Fibroblast of pulmonary artery (primary cell): ENCODE results near the gene NHLRC3.

Experiments
- DNase-seq: peaks from one replicate; pipeline ENCODE4 v3.0.0-alpha.2; 2010; ENCODE audit warnings: low read depth
- H3K4me3 ChIP-seq: replicated peaks from 2 replicates; pipeline ENCODE4 v1.5.1; 2011; ENCODE audit warnings: low read depth, mild to moderate bottlenecking, control low read depth, low read length, moderate library complexity
- CTCF ChIP-seq: IDR thresholded peaks from 2 replicates; pipeline ENCODE4 v1.5.1; 2011; ENCODE audit warnings: mild to moderate bottlenecking, control low read depth, low read length, inconsistent platforms; ENCODE audit errors: missing control alignments

NHLRC3 gene

GRCh38 chr13:39034085-39034484 is 4.2 kb upstream of the NHLRC3 start:
- DNase-seq, result no peak
- TF ChIP-seq CTCF, result no peak
- no peak overlapping the region for H3K4me3 ChIP-seq

DNA sequence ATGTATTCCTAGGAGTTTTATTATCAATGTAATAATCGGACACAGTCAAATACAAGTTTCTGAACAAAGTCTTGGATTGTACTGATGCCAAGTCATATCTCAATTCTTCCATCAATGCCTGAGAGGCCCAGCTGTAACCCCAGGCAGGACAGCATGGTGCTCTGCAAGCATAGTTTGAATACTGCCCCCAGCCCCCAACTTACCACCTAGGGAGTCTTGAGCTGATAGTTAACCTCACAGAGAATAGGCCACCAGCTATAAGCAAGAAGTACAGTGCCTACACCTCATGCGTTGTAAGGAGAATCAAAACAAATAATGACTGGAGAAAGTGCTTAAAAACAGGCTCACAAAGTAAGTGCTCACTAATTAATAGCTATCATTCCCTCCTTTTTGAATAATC is 3.1 kb upstream of the NHLRC3 start:
- no peak for DNase-seq
- TF ChIP-seq CTCF, result no peak
- H3K4me3 ChIP-seq, result peak overlapping the region; percentile 93

DNA sequence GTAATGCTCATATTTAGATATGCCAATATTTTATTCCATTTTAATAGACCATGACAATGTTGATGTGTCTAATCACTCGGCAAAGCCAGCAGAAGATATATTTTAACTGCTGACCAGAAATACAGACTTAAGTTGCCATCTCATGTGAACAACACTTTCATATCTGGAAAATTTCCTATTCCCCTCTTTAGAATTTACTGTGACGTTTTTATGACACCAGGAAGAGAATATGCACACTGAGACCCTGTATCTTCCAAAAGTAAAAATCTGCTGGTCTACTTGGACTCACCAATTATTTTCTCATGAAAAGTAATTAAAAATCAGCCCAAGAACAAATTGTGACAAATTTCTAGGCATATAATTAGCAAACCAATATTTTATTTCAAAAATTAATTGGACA is 2.5 kb upstream of the NHLRC3 start:
- H3K4me3 ChIP-seq, result peak overlapping the region; percentile 93
- no peak for TF ChIP-seq CTCF

GRCh38 chr13:39036212-39036611 is 2.0 kb upstream of the NHLRC3 start:
- no peak for TF ChIP-seq CTCF
- peak; percentile 44 for DNase-seq
- H3K4me3 ChIP-seq, result peak overlapping the region; percentile 93

More for the DNA sequence above, 2.5 kb upstream of the NHLRC3 start:
- no peak for DNase-seq

GRCh38 chr13:39037410-39037879 is 811 bp upstream of the NHLRC3 start:
- TF ChIP-seq CTCF, result no peak
- H3K4me3 ChIP-seq, result peak overlapping the region; percentile 93
- DNase-seq, result no peak

DNA sequence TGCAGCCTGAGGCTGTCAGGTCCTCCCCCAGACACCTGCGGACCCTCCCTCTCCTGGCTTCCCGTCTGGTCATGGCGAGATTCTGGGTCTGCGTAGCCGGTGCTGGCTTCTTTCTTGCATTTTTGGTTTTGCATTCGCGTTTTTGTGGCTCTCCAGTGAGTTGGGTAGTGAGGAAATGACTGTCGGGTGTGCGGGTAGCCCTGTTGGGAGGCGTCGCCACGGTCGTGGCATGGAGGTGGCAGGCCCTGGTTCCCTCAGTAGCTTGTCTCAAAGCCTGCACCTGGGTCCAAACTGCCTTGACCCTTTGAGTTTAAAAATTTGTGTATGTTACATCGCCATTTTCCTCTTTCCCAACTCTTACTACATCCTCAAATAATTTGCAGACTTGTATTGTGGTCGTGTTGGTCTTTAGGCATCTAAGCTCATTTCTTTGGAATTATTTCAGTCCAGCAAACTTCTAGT is 344 bp downstream of the NHLRC3 start:
- H3K4me3 ChIP-seq, result peak overlapping the region; percentile 93
- no peak for TF ChIP-seq CTCF
- no peak for DNase-seq

- no peak for TF ChIP-seq CTCF
- peak overlapping the region; percentile 93 for H3K4me3 ChIP-seq
- no peak for DNase-seq
Observed at GRCh38 chr13:39039041-39039440, 785 bp downstream of the NHLRC3 start.
